Activated gamma-delta T cell treated with Interleukin-2 at 50 U/mL for 16 hours (primary cell): ENCODE data around the gene SPATA2L.
A peak's percentile ranks its signal among the peaks of the same experiment; 100 is the strongest.

Experiments
- DNase-seq: peaks from one replicate; pipeline ENCODE4 v3.0.0-alpha.2; 2020

SPATA2L gene, protein sequence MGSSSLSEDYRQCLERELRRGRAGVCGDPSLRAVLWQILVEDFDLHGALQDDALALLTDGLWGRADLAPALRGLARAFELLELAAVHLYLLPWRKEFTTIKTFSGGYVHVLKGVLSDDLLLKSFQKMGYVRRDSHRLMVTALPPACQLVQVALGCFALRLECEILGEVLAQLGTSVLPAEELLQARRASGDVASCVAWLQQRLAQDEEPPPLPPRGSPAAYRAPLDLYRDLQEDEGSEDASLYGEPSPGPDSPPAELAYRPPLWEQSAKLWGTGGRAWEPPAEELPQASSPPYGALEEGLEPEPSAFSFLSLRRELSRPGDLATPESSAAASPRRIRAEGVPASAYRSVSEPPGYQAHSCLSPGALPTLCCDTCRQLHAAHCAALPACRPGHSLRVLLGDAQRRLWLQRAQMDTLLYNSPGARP

DNA sequence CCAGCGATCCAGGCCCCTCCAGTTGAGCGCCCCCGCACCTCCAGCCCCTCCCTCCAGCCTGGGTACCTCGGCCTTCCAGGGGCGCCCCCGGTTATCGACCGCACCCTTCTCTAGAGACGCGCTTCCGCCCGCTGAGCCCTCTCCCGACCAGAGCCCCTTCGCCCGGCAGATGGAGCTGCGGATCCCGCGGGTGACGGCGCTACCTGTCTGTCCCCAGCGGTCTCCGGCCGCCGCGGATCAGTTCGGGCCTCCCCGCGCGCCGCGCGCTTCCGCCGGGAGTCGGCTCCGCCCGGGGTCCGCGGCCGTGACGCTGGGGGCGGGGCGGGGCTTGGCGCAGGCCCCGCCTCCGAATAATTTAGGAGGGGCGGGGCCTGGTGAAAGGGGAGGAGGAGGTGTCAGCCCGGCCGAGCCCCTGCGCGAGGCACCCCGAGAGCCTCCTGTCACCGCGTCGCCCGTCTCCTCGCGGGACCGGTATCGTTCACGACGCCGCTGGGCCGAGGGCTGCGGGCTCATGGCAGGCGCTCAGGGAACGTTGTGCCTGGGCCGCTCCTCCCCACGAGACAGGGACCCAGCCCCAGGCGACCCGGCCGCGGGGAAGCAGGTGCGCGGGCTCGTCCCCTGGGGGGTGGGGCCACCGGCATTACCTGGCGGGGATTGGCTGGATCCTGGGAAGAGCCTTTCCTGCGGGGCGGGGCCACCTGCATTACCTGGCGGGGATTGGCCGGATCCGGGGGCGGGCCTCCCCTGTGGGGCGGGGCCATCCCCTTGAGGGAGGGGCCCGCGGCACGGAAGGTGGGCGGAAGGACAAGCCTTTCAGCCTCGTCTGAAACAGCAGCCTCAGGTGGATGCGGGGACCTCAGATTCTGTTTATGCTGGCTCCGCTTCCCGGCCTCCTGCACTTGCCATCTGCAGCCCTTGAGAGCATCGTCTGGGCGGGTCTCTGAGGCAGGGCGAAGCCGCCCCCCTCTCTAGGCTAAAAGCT lies at the start of gene SPATA2L:
TSS of gene SPATA2L (minus strand) at position 281 of the 982 bp plus-strand sequence. CDS start 473 bp downstream, outside the sequence.
- DNase-seq, result peak; percentile 98

GRCh38 chr16:89749637-89750036 lies 48.1 kb upstream of the SPATA2L start:
- no peak for DNase-seq

DNA sequence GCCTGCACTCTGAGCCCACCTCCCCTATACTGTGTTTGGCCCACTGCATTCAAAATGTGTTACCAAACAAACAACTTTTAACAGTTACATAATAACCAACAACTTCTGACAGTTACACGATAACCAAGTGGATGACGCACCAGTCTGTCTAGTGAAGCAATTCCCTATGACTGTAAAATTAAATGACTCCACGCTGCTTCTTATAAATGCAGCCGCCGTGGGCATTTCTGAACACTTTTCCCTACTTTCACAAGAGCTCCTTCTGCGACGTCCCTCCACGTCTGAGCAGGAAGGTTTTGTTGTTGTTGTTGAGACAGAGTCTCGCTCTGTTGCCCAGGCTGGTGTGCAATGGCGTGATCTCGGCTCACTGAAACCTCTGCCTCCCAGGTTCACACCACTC lies 47.4 kb upstream of the SPATA2L start:
- DNase-seq, result no peak

- no peak for DNase-seq
Observed at GRCh38 chr16:89748076-89748475, 46.6 kb upstream of the SPATA2L start.

- DNase-seq, result no peak
Observed at GRCh38 chr16:89746043-89746442, 44.5 kb upstream of the SPATA2L start.

GRCh38 chr16:89744813-89745212 lies 43.3 kb upstream of the SPATA2L start:
- DNase-seq, result no peak

DNA sequence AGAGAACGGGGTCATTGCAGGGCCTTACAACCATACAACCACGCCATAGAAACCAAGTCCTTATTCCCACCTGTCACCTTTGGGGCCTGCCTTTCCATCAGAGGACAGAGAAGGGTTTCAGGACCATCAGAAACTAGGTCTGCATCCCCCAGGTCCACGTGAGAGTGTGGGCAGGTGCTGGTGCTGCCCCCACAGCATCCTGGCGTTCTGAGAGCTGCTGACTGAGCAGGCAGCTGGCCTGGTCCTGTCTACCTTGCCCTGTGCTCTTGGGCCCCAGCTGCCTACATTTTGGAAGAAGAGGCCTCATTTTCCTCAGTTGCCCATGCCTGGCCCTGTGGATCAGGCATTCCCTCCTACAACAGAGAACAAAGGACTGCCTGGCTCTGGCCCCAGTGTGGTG lies 41.4 kb upstream of the SPATA2L start:
- DNase-seq, result no peak

- DNase-seq, result no peak
Observed at GRCh38 chr16:89741342-89742014, 40.0 kb upstream of the SPATA2L start.

DNA sequence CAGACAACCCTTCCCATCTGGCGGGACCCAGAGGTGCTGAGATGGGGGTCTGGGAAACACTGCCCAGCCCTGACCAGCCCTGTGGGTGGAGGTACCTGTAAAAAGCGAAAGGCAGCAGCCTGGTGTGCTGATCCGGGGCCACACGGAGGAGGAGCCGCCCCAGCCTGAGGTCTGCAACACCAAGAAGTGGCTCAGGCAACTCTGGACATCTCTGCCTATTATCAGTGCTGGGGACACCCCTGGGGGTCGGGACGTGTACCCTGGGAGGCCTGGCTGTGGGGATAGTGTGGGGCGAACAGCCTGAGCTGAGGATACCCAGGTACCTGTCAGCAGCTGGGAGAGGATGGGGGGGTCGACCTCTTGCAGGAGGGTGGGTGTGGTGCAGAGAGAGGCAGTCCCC lies 37.9 kb upstream of the SPATA2L start:
- no peak for DNase-seq

DNA sequence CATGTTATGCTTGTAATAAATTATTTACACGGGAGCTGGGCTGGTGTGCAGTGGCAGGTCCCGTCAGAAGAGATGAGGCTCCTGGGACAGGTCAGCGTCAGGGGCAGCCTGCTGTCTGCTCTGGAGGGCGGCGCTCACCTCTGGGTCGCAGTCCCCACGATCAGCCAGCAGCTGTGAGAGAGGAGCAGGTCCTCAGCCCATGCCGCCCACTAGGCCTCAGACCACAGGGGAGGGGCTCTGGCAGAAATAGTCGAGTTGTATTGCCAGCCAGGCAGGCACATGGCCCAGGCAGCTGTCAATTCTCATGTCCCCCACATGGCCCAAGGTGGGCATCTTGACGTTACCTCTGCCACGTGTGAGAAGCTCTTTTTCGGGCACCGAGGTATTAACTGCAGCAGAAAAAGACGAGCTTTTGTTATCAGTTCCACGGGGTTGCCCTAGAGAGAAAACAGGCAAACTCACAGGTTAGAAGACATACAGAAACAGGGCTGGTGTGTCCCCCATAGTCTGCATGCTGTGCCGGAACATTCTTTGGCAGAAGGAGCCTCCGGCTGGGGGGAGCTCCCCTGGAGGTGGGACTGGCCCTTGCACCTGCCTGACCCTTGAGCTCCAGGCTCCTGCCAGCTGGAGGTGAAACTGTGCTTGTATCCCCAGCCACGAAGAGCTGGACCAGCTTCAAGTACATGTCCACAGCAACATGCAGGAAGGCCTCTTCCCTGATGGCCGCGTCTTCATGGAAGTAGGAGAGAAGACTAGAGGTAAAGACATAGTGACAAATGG lies 37.2 kb upstream of the SPATA2L start:
- no peak for DNase-seq

GRCh38 chr16:89738072-89738377 lies 36.5 kb upstream of the SPATA2L start:
- DNase-seq, result no peak

DNA sequence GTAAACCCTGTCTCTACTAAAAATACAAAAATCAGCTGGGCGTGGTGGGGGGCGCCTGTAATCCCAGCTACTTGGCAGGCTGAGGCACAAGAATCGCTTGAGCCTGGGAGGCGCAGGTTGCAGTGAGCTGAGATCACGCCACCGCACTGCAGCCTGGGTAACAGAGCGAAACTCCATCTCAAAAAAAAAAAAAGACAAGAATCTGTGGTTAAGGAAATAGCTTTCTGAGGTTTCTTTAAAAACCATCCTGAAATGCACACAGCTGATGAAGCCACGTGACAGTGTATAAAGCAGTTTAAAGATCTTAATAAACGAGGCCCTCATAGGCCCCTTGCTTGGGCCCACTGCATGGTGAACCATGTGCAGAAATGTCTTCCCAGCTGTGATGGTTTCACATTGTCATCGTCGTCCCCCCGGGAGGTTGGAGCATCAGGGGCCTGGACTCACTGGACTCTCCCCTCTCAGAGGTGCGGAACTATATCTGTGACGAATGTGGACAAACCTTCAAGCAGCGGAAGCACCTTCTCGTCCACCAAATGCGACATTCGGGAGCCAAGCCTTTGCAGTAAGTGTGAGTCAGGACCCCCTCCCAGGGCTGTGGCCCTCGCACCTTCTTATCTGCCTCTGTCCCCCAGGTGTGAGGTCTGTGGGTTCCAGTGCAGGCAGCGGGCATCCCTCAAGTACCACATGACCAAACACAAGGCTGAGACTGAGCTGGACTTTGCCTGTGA lies 36.0 kb upstream of the SPATA2L start:
- DNase-seq, result peak; percentile 29

DNA sequence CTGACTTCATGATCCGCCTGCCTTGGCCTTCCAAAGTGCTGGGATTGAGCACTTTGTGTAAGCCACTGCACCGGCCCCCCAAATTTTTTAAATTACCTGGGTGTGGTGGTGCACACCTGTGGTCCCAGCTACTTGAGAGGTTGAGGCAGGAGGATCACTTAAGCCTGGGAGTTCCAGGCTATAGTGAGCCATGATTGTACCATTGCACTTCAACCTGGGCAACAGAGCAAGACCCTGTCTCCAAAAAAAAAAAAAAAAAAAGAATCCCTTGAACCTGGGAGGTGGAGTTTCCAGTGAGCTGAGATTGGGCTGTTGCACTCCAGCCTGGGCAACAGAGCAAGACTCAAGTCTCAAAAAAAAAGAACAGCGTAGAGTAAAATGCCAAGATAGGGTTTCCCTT lies 35.0 kb upstream of the SPATA2L start:
- DNase-seq, result no peak

- no peak for DNase-seq
Observed at GRCh38 chr16:89733792-89734191, 32.3 kb upstream of the SPATA2L start.

DNA sequence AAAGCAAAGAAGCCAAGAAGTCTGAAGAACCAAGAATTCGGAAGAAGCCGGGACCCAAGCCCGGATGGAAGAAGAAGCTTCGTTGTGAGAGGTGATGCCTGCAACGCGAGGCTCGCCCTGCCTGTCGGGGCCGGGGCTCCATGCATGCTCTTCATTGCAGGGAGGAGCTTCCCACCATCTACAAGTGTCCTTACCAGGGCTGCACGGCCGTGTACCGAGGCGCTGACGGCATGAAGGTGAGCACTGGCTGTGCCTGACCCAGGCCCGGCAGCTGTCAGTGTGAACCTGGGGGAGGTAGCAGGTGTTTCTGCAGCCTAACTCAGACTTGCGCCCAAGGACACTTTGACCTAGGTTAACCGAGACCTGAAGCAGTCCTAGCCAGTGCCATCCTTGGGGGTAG lies 31.8 kb upstream of the SPATA2L start:
- no peak for DNase-seq

GRCh38 chr16:89732918-89733242 lies 31.4 kb upstream of the SPATA2L start:
- DNase-seq, result no peak

DNA sequence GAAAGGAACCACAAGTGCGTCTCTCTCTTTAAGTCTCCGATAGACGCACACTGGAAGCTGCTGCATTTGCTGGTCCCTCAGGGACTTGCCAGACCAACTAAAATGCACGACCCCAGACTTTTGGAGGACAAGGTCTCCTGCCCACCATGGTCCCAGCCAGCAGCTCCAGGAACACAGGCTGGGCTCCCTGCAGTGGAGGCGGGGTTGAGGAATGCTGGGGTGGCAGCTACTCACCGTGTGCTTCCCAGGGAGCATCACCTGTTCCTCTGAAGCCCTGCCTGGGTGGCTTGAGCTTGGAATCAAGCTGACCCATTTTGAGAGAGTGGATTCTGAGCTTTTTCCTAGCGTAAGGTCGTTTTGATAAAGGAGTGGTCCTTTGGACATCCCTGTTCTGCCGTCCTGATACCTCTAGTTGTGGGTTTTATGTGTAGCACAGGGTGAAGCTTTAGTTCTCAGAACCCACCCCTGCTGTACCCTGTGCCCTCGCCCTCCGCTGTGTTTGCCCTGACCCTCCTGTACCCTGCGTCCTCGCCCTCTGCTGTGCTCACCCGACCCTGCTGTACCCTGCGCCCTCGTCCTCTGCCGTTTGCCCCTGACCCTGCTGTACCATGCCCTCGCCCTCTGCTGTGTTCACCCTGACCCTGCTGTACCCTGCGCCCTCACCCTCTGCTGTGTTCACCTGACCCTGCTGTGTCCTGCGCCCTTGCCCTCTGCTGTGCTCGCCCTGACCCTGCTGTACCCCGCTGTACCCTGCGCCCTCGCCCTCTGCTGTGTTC lies 30.8 kb upstream of the SPATA2L start:
- DNase-seq, result no peak

- no peak for DNase-seq
Observed at GRCh38 chr16:89730610-89731234, 29.2 kb upstream of the SPATA2L start.

- no peak for DNase-seq
Observed at GRCh38 chr16:89729863-89730593, 28.5 kb upstream of the SPATA2L start.

DNA sequence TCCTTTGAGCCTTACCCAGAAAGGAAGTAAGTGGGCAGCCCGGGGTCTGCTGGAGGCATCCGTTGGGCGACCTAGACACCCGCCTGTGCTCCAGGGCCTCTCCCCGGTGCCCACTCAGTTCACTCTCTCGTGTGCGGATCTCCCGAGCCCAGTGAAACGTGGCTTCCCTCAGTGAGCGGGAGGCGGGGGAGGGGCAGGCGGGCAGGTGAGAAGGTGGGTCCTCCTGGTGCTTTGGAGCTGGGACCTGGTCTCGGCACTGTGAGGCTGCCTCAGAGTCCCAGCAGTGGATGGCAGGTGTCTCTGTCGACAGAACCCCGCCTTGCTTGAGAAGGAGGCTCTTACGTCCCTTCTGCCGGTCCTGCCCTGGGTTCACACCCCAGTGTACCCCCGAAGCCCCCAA lies 27.8 kb upstream of the SPATA2L start:
- no peak for DNase-seq
